Thoracic aorta (tissue), 2 donors: ENCODE measurements around the gene BCR. TPM values are rescaled to one million over a fixed set of nuclear protein-coding genes. Genes with fewer than 3 reads are reported as not detected.

Source experiments
- ATAC-seq: fragments of 150-250 bp; one replicate; pipeline ENCODE4 v1.8.0; 2017; ENCODE audit warnings: low read depth; ENCODE audit not compliant: insufficient number of reproducible peaks, low FRiP score
- DNase-seq: peaks from one replicate; pipeline ENCODE4 v3.0.0-alpha.2; 2020; ENCODE audit warnings: low spot score
- H3K27ac ChIP-seq, 2 donors: fragments of 200-600 bp; sonication (generic); 1 replicate in 1 of 2; 2 replicates in 1 of 2; pipeline ENCODE4 v1.5.1; 2016; ENCODE audit warnings: mild to moderate bottlenecking in 2 of 2, moderate library complexity in 2 of 2
- H3K27me3 ChIP-seq: fragments of 200-600 bp; sonication (generic); replicated peaks from 2 replicates; pipeline ENCODE4 v1.6.0; 2016; ENCODE audit warnings: mild to moderate bottlenecking; ENCODE audit not compliant: insufficient read depth
- H3K36me3 ChIP-seq: fragments of 200-600 bp; sonication (generic); one replicate; pipeline ENCODE4 v1.5.1; 2016
- H3K4me1 ChIP-seq, 2 donors: fragments of 200-600 bp; sonication (generic); 1 replicate in 1 of 2; 2 replicates in 1 of 2; pipeline versions ENCODE4 v1.5.1 to v1.6.0; 2016; ENCODE audit warnings: low read depth in 2 of 2, mild to moderate bottlenecking in 1 of 2; ENCODE audit not compliant: control insufficient read depth in 1 of 2
- H3K4me3 ChIP-seq: fragments of 200-600 bp; sonication (generic); 2 replicates; pipeline ENCODE4 v1.5.1; 2016; ENCODE audit warnings: mild to moderate bottlenecking
- H3K9me3 ChIP-seq: fragments of 200-600 bp; sonication (generic); 2 replicates; pipeline ENCODE4 v1.5.1; 2016
- CTCF ChIP-seq: fragments of 200-600 bp; sonication (generic); IDR thresholded peaks from one replicate; pipeline ENCODE4 v1.5.1; 2019; ENCODE audit warnings: antibody characterized with exemption
- total RNA-seq, 2 donors: library from RNA; depleted of rRNA; stranded (reverse); fragments of >200 nt; gene quantifications; one replicate each; pipeline versions ENCODE4 v1.1.0 to v1.2.3, GENCODE V29; 2016

BCR gene
- total RNA-seq, 2 donors from 2014 or later = 73.2 to 232 TPM

GRCh38 chr22:23222033-23222792 is 41.9 kb downstream of the BCR start:
- Histone ChIP-seq H3K36me3 (no peaks in the 10 kb centered on the region), H3K27me3 (no peaks in the 10 kb centered on the region), H3K27ac (no peak overlapping the region), H3K4me1 (peaks cover 57 to 92% of the 10 kb centered on the region in 2 donors), H3K9me3 (no peaks in the 10 kb centered on the region), H3K4me3 (no peak overlapping the region)
- no peak for TF ChIP-seq CTCF
- DNase-seq = no peak
- ATAC-seq = no peak

GRCh38 chr22:23222793-23223568 is 42.7 kb downstream of the BCR start:
- Histone ChIP-seq H3K27me3 (no peaks in the 10 kb centered on the region), H3K9me3 (no peaks in the 10 kb centered on the region), H3K36me3 (no peaks in the 10 kb centered on the region), H3K27ac (peak overlapping the region in 1 of 2 donors; percentile 85), H3K4me1 (peaks cover 51 to 91% of the 10 kb centered on the region in 2 donors), H3K4me3 (no peak overlapping the region)
- no peak for TF ChIP-seq CTCF
- DNase-seq (no peak), ATAC-seq (no peak)

- Histone ChIP-seq H3K9me3 (peaks cover 6% of the 10 kb centered on the region), H3K27ac (peak overlapping the region; percentile 22 to 85), H3K27me3 (no peaks in the 10 kb centered on the region), H3K4me1 (peaks cover 43 to 83% of the 10 kb centered on the region in 2 donors), H3K4me3 (no peak overlapping the region), H3K36me3 (no peaks in the 10 kb centered on the region)
- ATAC-seq (no peak), DNase-seq (no peak)
- TF ChIP-seq CTCF = no peak
These were observed 43.4 kb downstream of the BCR start for GRCh38 chr22:23223569-23224317.

- no peak for DNase-seq
- TF ChIP-seq CTCF = no peak
- ATAC-seq = no peak
- H3K4me3 ChIP-seq = no peak overlapping the region
- H3K36me3 ChIP-seq = peaks cover 3% of the 10 kb centered on the region
- no peaks in the 10 kb centered on the region for H3K27me3 ChIP-seq
- peaks cover 32 to 72% of the 10 kb centered on the region in 2 donors for H3K4me1 ChIP-seq
- peaks cover 10% of the 10 kb centered on the region for H3K9me3 ChIP-seq
- peak overlapping the region; percentile 80 to 85 for H3K27ac ChIP-seq
These were observed 44.5 kb downstream of the BCR start for GRCh38 chr22:23224846-23225245.

GRCh38 chr22:23225337-23225723 is 45.0 kb downstream of the BCR start:
- no peak for TF ChIP-seq CTCF
- Histone ChIP-seq H3K4me1 (peaks cover 28 to 72% of the 10 kb centered on the region in 2 donors), H3K27me3 (no peaks in the 10 kb centered on the region), H3K36me3 (peaks cover 3% of the 10 kb centered on the region), H3K4me3 (peak overlapping the region; percentile 33), H3K27ac (peak overlapping the region; percentile 80 to 85), H3K9me3 (peaks cover 10% of the 10 kb centered on the region)
- no peak for DNase-seq
- no peak for ATAC-seq
